HUES64 (cell line): ENCODE data around the gene HTR2B.

Experiments used
- H3K27ac ChIP-seq: 2 replicates; pipeline ENCODE4 v1.7.0; 2013; ENCODE audit warnings: low read depth, low read length, inconsistent platforms
- H3K27me3 ChIP-seq: 2 replicates; pipeline ENCODE4 v1.6.1; 2013; ENCODE audit warnings: mild to moderate bottlenecking, low read length; ENCODE audit not compliant: insufficient read depth
- H3K36me3 ChIP-seq: 2 replicates; pipeline ENCODE4 v1.6.1; 2013; ENCODE audit warnings: mild to moderate bottlenecking, low read length; ENCODE audit not compliant: insufficient read depth
- H3K4me1 ChIP-seq: 2 replicates; pipeline ENCODE4 v1.6.1; 2013; ENCODE audit warnings: mild to moderate bottlenecking, low read length, moderate library complexity; ENCODE audit not compliant: insufficient read depth
- H3K4me3 ChIP-seq: 2 replicates; pipeline ENCODE4 v1.5.1; 2013; ENCODE audit warnings: mild to moderate bottlenecking, low read length, moderate library complexity
- H3K9ac ChIP-seq: 2 replicates; pipeline ENCODE4 v1.6.1; 2013; ENCODE audit warnings: mild to moderate bottlenecking, low read depth, low read length
- H3K9me3 ChIP-seq: 2 replicates; pipeline ENCODE4 v1.6.1; 2013; ENCODE audit warnings: low read depth, low read length; ENCODE audit not compliant: insufficient read depth
- WGBS: fragments of 150-250, 120-280 bp; methylation state at CpG from one replicate; pipeline ENCODE4 v1.1.7; 2013; ENCODE audit warnings: missing lambda C conversion rate; 5-methylcytosine and 5-hydroxymethylcytosine counted together

The HTR2B gene

GRCh38 chr2:231132129-231132528 is 7.3 kb upstream of the HTR2B start:
- Histone ChIP-seq H3K9ac (no peak overlapping the region), H3K9me3 (no peaks in the 10 kb centered on the region)
- WGBS = 100% methylated on average over 1 of the region's 1 CpG

GRCh38 chr2:231130336-231131056 is 5.7 kb upstream of the HTR2B start:
- Histone ChIP-seq H3K9ac (no peak overlapping the region), H3K9me3 (no peaks in the 10 kb centered on the region), H3K36me3 (no peaks in the 10 kb centered on the region), H3K4me3 (no peak overlapping the region), H3K27ac (no peak overlapping the region), H3K4me1 (peaks cover 18% of the 10 kb centered on the region), H3K27me3 (no peaks in the 10 kb centered on the region)
- WGBS = 93% methylated on average over 6 of the region's 6 CpGs

More at GRCh38 chr2:231132129-231132528, 7.3 kb upstream of the HTR2B start:
- peaks cover 14% of the 10 kb centered on the region for H3K4me1 ChIP-seq
- H3K4me3 ChIP-seq = no peak overlapping the region
- no peaks in the 10 kb centered on the region for H3K27me3 ChIP-seq
- no peak overlapping the region for H3K27ac ChIP-seq
- no peaks in the 10 kb centered on the region for H3K36me3 ChIP-seq

- no peak overlapping the region for H3K27ac ChIP-seq
- no CpG with 5 or more reads among the region's 1 CpG for WGBS
These were observed 4.4 kb upstream of the HTR2B start for GRCh38 chr2:231129216-231129615.

GRCh38 chr2:231128541-231128940 is 3.7 kb upstream of the HTR2B start:
- peaks cover 35% of the 10 kb centered on the region for H3K4me1 ChIP-seq
- no peaks in the 10 kb centered on the region for H3K9me3 ChIP-seq
- no peak overlapping the region for H3K4me3 ChIP-seq
- H3K27me3 ChIP-seq = no peaks in the 10 kb centered on the region
- no peaks in the 10 kb centered on the region for H3K36me3 ChIP-seq
- no peak overlapping the region for H3K9ac ChIP-seq
- no peak overlapping the region for H3K27ac ChIP-seq

More at GRCh38 chr2:231129216-231129615, 4.4 kb upstream of the HTR2B start:
- H3K27me3 ChIP-seq = no peaks in the 10 kb centered on the region
- no peak overlapping the region for H3K4me3 ChIP-seq
- no peaks in the 10 kb centered on the region for H3K36me3 ChIP-seq
- no peaks in the 10 kb centered on the region for H3K9me3 ChIP-seq
- no peak overlapping the region for H3K9ac ChIP-seq
- H3K4me1 ChIP-seq = peaks cover 30% of the 10 kb centered on the region

- Histone ChIP-seq H3K27ac (no peak overlapping the region), H3K9ac (no peak overlapping the region), H3K36me3 (no peaks in the 10 kb centered on the region), H3K9me3 (no peaks in the 10 kb centered on the region), H3K27me3 (no peaks in the 10 kb centered on the region), H3K4me3 (no peak overlapping the region), H3K4me1 (peaks cover 40% of the 10 kb centered on the region)
- WGBS = 60% methylated on average over 1 of the region's 1 CpG
These were observed 3.1 kb upstream of the HTR2B start for GRCh38 chr2:231127936-231128335.

- Histone ChIP-seq H3K4me3 (no peak overlapping the region), H3K36me3 (no peaks in the 10 kb centered on the region)
- 97% methylated on average over 9 of the region's 9 CpGs for WGBS
These were observed 2.6 kb upstream of the HTR2B start for GRCh38 chr2:231127480-231127879.

GRCh38 chr2:231126123-231126522 is 1.3 kb upstream of the HTR2B start:
- no peak overlapping the region for H3K27ac ChIP-seq
- no peaks in the 10 kb centered on the region for H3K9me3 ChIP-seq
- H3K36me3 ChIP-seq = no peaks in the 10 kb centered on the region
- no peak overlapping the region for H3K9ac ChIP-seq
- 94% methylated on average over 7 of the region's 7 CpGs for WGBS
- peaks cover 42% of the 10 kb centered on the region for H3K4me1 ChIP-seq
- no peak overlapping the region for H3K4me3 ChIP-seq
- H3K27me3 ChIP-seq = no peaks in the 10 kb centered on the region

More at GRCh38 chr2:231127480-231127879, 2.6 kb upstream of the HTR2B start:
- Histone ChIP-seq H3K9ac (no peak overlapping the region), H3K27ac (no peak overlapping the region), H3K4me1 (peaks cover 40% of the 10 kb centered on the region), H3K27me3 (no peaks in the 10 kb centered on the region), H3K9me3 (no peaks in the 10 kb centered on the region)

GRCh38 chr2:231123362-231123898 is 1.4 kb downstream of the HTR2B start:
- WGBS = 61% methylated on average over 4 of the region's 4 CpGs
- Histone ChIP-seq H3K9me3 (no peaks in the 10 kb centered on the region), H3K4me1 (peaks cover 41% of the 10 kb centered on the region), H3K27me3 (no peaks in the 10 kb centered on the region), H3K4me3 (no peak overlapping the region), H3K9ac (no peak overlapping the region), H3K36me3 (peaks cover 2% of the 10 kb centered on the region; the same call in 1 of the 2 replicates), H3K27ac (no peak overlapping the region)

GRCh38 chr2:231118614-231118942 is 6.3 kb downstream of the HTR2B start:
- 98% methylated on average over 2 of the region's 2 CpGs for WGBS
- no peak overlapping the region for H3K4me3 ChIP-seq
- H3K27ac ChIP-seq = no peak overlapping the region
- no peaks in the 10 kb centered on the region for H3K9me3 ChIP-seq
- H3K9ac ChIP-seq = no peak overlapping the region
- no peaks in the 10 kb centered on the region for H3K27me3 ChIP-seq
- peaks cover 6% of the 10 kb centered on the region; the same call in 1 of the 2 replicates for H3K36me3 ChIP-seq
- H3K4me1 ChIP-seq = peaks cover 42% of the 10 kb centered on the region

GRCh38 chr2:231117922-231118613 is 6.8 kb downstream of the HTR2B start:
- 94% methylated on average over 4 of the region's 4 CpGs for WGBS
- no peak overlapping the region for H3K9ac ChIP-seq
- H3K4me3 ChIP-seq = no peak overlapping the region
- peaks cover 41% of the 10 kb centered on the region for H3K4me1 ChIP-seq
- H3K27me3 ChIP-seq = no peaks in the 10 kb centered on the region
- no peaks in the 10 kb centered on the region for H3K9me3 ChIP-seq
- H3K27ac ChIP-seq = no peak overlapping the region
- peaks cover 10% of the 10 kb centered on the region; the same call in 1 of the 2 replicates for H3K36me3 ChIP-seq

GRCh38 chr2:231117148-231117547 is 7.7 kb downstream of the HTR2B start:
- Histone ChIP-seq H3K27ac (no peak overlapping the region), H3K9ac (no peak overlapping the region), H3K4me3 (no peak overlapping the region), H3K27me3 (no peaks in the 10 kb centered on the region), H3K36me3 (peaks cover 12% of the 10 kb centered on the region; the same call in 1 of the 2 replicates), H3K4me1 (peaks cover 33% of the 10 kb centered on the region), H3K9me3 (no peaks in the 10 kb centered on the region)
- no CpG with 5 or more reads among the region's 1 CpG for WGBS
